Activated T-cell treated with anti-CD3 and anti-CD28 coated beads, Interleukin-2, amount 50 U/mL, for 72 hours (primary cell): Measurements from ENCODE around the gene CDH26. TPM values are rescaled to one million over a fixed set of nuclear protein-coding genes. Genes with fewer than 3 reads are reported as not detected.

Experiments used
- ATAC-seq, 2 donors: fragments of 150-1000 bp; cut with Tn5 transposase; replicated peaks in 1 of 2; 2 replicates each; pipeline ENCODE4 v1.10.0; 2021; ENCODE audit warnings: moderate library complexity in 2 of 2, mild to moderate bottlenecking in 1 of 2
- DNase-seq, 2 donors: peaks; one replicate each; pipeline ENCODE4 v3.0.0; 2021 to 2022; ENCODE audit warnings: mixed read lengths in 1 of 2
- H3K27ac Mint-ChIP-seq: one replicate; pipeline ENCODE4 v1.8.0; 2022; ENCODE audit warnings: mild to moderate bottlenecking, moderate library complexity, mixed read lengths
- H3K27me3 Mint-ChIP-seq: one replicate; pipeline ENCODE4 v1.8.0; 2022; ENCODE audit warnings: low read depth, mixed read lengths
- H3K36me3 Mint-ChIP-seq, 2 donors: one replicate each; pipeline ENCODE4 v1.8.0; 2022; ENCODE audit warnings: mixed read lengths in 2 of 2, mild to moderate bottlenecking in 1 of 2; ENCODE audit not compliant: insufficient read depth in 2 of 2
- H3K4me1 Mint-ChIP-seq: one replicate; pipeline ENCODE4 v1.8.0; 2022; ENCODE audit warnings: low read depth, mixed read lengths
- H3K4me3 Mint-ChIP-seq, 2 donors: one replicate each; pipeline ENCODE4 v1.8.0; 2022; ENCODE audit warnings: mild to moderate bottlenecking in 2 of 2, mixed read lengths in 2 of 2, moderate library complexity in 2 of 2
- H3K9me3 Mint-ChIP-seq, 2 donors: one replicate each; pipeline ENCODE4 v1.8.0; 2022; ENCODE audit warnings: mixed read lengths in 2 of 2
- total RNA-seq, 2 donors: library from RNA; stranded (reverse); gene quantifications; one replicate each; pipeline ENCODE4 v1.2.3, GENCODE V29; 2022

CDH26 gene
- total RNA-seq, 2 donors from 2014 or later, result 2.4 to 3.1 TPM

DNA sequence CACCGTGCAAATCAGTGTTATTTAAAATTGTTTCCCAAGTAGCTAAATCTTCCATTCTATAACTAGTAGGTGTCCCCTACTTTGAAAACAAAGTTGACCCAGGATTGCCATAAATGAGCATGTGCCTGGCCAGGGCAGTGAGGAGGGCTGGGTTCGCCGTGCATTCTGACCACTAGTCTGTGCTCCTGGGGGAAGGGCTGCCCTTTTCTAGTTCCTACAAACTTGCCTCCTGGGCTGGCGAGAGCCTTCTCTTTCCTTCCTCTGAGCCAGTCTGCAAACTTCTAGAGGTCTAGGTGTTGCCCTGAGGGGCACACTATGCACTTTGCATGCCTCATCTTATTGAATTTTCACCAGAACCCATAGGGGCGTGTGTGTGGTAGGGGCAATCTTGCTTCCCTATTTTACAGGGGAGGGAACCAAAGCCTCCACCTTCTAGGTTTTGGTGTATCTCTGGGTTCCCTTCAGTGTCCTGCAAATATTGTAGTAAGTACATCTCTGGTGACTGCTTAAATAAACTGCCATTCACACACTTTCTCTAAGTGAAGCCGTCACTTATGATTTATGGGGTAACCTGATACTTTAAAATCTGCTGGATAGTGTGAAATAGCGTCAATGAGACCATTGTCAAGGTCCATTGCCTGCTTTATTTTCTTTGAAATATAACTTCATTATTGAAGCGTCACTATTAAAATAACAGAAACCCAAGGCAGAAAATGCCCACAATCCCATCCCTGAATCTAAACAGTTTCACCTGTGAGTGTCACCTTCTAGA is 42.2 kb downstream of the CDH26 start:
- H3K27ac Mint-ChIP-seq, result no peak overlapping the region
- H3K36me3 Mint-ChIP-seq, result no peaks in the 10 kb centered on the region
- DNase-seq, result no peak
- no peaks in the 10 kb centered on the region for H3K27me3 Mint-ChIP-seq
- H3K4me1 Mint-ChIP-seq, result no peaks in the 10 kb centered on the region
- ATAC-seq, result no peak
- no peak overlapping the region for H3K4me3 Mint-ChIP-seq
- H3K9me3 Mint-ChIP-seq, result no peaks in the 10 kb centered on the region

DNA sequence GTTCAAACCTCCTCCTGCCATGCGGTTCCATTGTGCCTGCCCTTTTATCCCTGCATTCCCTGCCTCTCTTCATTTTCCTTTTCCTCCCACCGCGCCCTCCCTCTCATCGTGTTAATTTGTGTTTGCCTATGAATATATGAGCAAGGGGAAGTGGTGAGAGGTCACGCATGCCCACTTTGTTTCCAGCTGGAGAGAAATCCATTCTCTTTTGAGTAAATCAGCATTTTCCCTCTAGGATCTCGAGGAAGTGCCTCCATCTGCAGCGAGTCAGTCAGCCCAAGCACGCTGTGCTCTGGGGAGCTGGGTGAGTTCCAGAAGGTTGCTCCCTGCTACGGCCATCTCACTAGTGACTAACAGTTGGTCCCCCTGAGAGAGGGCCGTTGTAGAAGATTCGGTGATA is 42.9 kb downstream of the CDH26 start:
- Mint-ChIP-seq H3K27me3 (no peaks in the 10 kb centered on the region), H3K27ac (no peak overlapping the region), H3K4me3 (no peak overlapping the region), H3K36me3 (no peaks in the 10 kb centered on the region), H3K4me1 (no peaks in the 10 kb centered on the region), H3K9me3 (no peaks in the 10 kb centered on the region)
- DNase-seq (no peak), ATAC-seq (no peak)

DNA sequence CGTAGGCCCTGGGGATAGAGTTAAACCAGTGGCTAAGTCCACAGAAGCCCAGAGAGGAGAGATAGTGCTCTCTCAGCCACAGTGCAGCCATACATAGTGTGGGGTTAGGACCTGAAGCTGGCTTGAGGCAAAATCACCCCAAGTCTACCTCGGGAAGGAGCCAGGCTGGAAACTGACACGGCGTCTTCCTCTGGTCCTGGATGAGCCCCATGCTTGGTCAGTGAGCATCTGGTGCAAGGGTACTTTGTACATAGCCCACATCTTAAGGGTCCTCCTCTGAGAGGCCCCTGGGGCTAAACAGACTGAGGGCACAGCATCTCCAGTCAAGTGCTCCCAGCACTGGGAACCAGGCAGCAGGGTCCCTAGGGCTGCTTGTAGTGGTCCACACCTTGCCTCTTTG is 45.6 kb downstream of the CDH26 start:
- no peaks in the 10 kb centered on the region for H3K4me1 Mint-ChIP-seq
- no peaks in the 10 kb centered on the region for H3K36me3 Mint-ChIP-seq
- no peak for ATAC-seq
- no peaks in the 10 kb centered on the region for H3K9me3 Mint-ChIP-seq
- H3K27ac Mint-ChIP-seq, result no peak overlapping the region
- no peaks in the 10 kb centered on the region for H3K27me3 Mint-ChIP-seq
- H3K4me3 Mint-ChIP-seq, result no peak overlapping the region
- no peak for DNase-seq

DNA sequence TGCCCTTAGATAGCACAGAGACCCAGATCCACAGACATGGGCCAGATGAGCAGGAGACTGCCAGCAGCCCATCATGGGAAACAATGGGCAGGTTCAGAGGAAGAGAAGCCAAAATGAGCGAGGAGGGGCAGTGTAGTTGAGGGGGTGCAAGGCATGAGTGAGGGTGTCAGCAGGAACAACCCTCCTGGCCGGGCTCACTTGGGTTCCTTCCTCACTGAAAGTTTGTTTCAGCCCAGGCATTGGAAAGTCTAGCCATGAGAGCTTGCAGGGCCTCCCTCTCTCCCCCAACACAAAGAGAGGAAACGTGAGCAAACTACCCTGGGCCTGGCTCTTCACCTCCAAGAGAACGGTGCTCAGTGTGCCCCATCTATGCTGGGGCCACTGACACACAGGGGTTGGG is 48.0 kb downstream of the CDH26 start:
- Mint-ChIP-seq H3K9me3 (no peaks in the 10 kb centered on the region), H3K4me1 (peaks cover 10% of the 10 kb centered on the region), H3K27me3 (no peaks in the 10 kb centered on the region), H3K36me3 (no peaks in the 10 kb centered on the region), H3K27ac (no peak overlapping the region), H3K4me3 (no peak overlapping the region)
- DNase-seq (no peak), ATAC-seq (no peak)

DNA sequence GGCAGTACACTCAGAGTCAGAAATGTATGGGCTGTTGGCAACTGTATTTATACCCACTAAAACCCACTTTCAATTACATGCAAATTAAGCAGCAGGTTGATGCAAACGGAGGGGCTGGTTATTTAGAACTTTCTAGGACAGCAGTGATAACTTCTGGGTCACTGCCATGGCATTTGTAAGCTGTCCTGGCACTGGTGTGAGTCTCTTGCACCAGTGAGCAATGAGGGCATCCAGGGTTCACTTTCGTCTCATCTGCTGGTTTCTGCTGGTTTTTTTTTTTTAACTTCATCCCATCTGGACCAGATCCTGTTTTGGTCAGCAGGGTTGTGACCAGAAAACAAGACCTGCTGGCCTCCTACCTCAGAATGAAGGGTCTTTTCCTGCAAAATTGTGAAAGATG is 49.2 kb downstream of the CDH26 start:
- peaks cover 7% of the 10 kb centered on the region for H3K27me3 Mint-ChIP-seq
- peaks cover 22% of the 10 kb centered on the region for H3K4me1 Mint-ChIP-seq
- no peaks in the 10 kb centered on the region for H3K36me3 Mint-ChIP-seq
- H3K9me3 Mint-ChIP-seq, result no peaks in the 10 kb centered on the region
- no peak for ATAC-seq
- no peak overlapping the region for H3K4me3 Mint-ChIP-seq
- H3K27ac Mint-ChIP-seq, result no peak overlapping the region
- DNase-seq, result no peak

DNA sequence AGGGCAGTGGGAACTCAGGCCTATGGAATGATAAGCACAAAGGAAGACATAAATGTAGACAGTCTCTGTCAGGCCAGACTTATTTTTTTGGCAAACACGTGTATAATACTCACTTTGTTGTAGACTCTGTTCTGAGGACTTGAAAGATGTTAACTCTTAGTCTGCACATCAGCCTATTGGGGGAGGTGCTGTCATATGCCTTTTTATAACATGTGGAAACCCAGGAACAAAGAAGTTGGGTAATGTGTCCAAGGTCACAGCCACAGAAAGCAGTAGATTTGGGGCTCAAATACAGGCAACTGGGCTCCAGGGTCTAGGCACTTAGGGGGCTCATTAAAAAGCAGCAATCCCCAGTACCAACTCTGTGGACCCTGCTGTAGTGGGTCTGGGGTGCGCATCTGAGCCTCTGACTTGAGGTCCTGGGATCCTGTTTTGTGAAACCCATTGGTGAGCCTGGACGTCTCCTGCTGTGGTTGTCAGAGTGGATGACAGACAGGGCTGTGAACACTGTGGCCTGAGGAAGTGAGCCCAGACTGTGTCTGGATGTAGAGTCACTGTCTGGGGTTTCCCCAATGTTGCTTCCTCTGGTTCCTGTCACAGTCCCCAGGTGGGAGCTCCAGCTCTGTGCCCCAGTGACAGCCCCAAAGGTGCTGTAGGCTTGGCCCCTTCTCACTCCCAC is 50.0 kb downstream of the CDH26 start:
- H3K27ac Mint-ChIP-seq, result no peak overlapping the region
- ATAC-seq, result peak; percentile 27 to 36
- no peaks in the 10 kb centered on the region for H3K9me3 Mint-ChIP-seq
- peaks cover 7% of the 10 kb centered on the region for H3K27me3 Mint-ChIP-seq
- peaks cover 22% of the 10 kb centered on the region for H3K4me1 Mint-ChIP-seq
- DNase-seq, result no peak
- H3K4me3 Mint-ChIP-seq, result no peak overlapping the region
- no peaks in the 10 kb centered on the region for H3K36me3 Mint-ChIP-seq

DNA sequence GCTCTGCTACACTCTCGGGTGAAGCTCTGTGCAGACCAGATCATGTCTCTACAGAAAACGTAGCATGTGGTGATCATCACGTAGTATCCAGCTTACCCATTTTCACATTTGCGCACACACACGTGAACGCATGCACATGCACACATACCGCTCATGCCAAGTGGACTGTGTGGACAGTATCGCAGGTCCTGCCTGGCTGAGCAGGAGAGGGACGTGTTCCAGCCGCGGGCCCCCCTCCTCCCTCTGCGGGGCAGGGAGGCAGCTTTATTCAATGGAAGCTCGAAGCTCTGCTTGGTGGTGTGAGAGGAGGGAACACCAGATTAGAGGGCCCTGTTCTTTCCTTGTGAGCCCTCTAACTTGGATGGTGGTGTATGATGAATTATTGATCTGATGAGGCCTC is 51.1 kb downstream of the CDH26 start:
- Mint-ChIP-seq H3K4me1 (peaks cover 22% of the 10 kb centered on the region), H3K36me3 (no peaks in the 10 kb centered on the region), H3K27ac (no peak overlapping the region), H3K27me3 (peaks cover 7% of the 10 kb centered on the region), H3K4me3 (no peak overlapping the region), H3K9me3 (no peaks in the 10 kb centered on the region)
- no peak for DNase-seq
- no peak for ATAC-seq

DNA sequence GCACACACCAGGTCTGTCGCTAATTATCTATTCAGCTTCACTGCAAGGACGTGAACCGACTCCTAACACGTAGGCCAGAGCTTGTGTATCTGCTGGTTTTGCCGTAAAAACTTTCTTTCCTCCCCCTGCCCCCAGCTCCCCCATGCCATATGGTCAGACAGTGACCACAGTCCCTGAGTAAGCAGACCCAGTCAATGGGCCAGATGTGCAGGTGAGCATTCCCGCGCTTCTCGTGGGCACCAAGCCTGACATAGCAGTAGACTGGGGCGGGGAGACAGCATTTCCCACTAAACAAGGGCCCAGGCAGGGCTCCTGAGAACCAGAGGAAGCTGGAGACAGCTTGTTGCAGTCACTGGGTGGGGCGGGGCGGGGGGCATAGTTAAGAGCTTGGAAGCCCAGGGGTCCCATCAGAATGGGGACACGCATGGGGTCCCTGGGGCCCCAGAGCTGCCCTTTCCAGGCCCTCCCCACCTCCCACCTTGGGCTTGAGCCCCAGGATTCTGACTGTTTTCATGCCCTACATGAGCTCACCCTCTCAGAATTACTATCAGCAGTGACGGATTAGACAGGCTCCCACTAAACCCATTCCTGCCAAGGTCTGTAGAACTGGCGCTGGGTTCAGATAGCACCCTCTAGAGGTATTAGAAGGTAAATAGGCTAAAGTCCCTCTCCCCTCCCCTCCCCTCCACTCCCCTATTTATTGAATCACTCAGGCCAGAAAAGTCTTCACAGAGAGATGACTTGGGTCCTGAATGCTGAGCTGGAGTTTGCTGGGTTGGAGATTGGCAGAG is 51.8 kb downstream of the CDH26 start:
- no peak for ATAC-seq
- H3K9me3 Mint-ChIP-seq, result no peaks in the 10 kb centered on the region
- H3K36me3 Mint-ChIP-seq, result no peaks in the 10 kb centered on the region
- DNase-seq, result no peak
- H3K27me3 Mint-ChIP-seq, result peaks cover 7% of the 10 kb centered on the region
- no peak overlapping the region for H3K4me3 Mint-ChIP-seq
- no peak overlapping the region for H3K27ac Mint-ChIP-seq
- H3K4me1 Mint-ChIP-seq, result peaks cover 22% of the 10 kb centered on the region

DNA sequence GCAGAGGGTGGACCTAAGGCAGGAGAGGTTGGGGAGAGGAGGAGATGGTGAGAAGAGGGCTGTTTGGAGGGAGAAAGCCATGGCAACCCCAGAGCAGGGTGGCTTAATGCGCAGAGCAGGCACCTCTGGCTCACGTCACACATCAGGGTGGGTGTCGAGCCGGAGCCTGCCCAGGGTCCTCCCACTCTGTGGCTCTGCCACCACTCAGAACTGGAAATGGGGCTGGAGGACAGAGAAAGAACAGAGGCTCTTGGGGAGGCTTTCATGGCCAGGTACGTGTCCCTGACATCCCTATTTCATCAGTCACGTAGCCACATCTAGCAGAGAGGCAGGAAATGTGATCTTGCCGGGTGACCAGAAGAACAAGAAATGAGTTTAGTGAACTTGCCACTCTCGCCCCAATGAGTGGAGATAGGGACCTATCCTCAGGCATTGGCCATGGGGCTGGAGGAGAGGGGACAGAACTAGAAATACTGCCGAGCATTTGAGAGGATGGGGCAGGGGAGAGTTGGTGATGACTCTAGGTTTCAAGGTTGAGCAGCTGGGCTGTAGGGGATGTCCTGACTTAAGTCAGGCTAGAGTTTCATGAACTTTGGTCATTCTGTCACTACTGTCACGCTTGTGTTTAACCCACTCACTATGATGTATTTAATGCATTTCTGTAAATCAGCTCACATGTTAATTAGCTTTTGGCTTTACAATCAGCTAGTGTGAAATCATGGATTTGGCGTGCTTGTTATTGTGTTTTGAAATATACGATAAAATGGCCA is 52.7 kb downstream of the CDH26 start:
- Mint-ChIP-seq H3K27me3 (peaks cover 7% of the 10 kb centered on the region), H3K27ac (no peak overlapping the region), H3K4me3 (peak overlapping the region in 1 of 2 donors; percentile 44), H3K9me3 (no peaks in the 10 kb centered on the region), H3K4me1 (peaks cover 22% of the 10 kb centered on the region), H3K36me3 (no peaks in the 10 kb centered on the region)
- ATAC-seq, result no peak
- no peak for DNase-seq

DNA sequence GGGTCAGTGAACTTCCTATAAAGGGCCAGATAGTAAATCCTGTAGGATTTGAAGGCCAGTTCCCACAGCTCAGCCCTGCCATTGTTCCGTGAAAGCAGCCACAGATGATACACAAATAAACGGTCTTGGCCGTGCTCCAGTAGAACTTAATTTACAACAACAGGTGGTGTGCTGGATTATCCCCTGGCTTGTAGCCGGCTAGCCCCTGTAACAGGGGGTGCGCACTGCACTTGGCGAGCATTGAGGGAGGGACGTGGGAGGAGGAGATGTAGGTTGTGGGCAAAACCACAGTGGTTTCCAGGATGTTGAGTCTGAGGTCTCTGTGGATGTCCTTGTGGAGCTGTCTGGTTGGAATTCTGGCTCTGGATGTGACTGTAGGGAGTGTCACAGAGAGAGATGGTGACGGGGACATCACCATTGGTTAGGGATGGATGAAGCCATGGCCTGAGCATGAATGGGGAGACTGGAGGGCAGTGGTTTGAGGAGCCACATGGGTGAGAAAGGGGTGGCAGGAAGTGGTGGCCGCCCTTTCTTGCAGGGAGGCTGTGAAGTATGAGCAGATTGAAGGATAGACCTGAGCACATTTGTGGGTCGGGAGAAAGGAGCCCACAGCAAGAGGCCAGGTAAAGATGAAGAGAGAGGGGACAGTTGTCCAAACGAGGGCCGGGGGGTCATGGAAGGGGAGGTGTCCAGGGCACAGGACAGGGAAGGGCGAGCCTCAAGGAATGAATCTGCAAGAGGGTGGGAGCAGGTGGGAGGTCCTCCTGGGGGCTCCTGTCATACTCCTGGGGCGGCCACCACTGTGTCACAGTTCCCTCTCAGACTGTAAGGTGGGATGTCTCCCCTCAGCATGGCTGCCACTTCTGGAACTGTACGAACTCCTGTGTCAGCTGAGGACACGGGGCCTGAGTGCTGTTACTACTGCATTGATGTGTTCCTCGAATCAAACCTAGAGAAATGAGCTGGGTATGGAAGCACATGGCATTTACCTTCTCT is 53.6 kb downstream of the CDH26 start:
- Mint-ChIP-seq H3K4me3 (no peak overlapping the region), H3K36me3 (no peaks in the 10 kb centered on the region), H3K27me3 (peaks cover 7% of the 10 kb centered on the region), H3K4me1 (peaks cover 22% of the 10 kb centered on the region), H3K9me3 (peaks cover 0 to 2% of the 10 kb centered on the region in 2 donors), H3K27ac (no peak overlapping the region)
- ATAC-seq (peak; percentile 32 to 39), DNase-seq (no peak)

DNA sequence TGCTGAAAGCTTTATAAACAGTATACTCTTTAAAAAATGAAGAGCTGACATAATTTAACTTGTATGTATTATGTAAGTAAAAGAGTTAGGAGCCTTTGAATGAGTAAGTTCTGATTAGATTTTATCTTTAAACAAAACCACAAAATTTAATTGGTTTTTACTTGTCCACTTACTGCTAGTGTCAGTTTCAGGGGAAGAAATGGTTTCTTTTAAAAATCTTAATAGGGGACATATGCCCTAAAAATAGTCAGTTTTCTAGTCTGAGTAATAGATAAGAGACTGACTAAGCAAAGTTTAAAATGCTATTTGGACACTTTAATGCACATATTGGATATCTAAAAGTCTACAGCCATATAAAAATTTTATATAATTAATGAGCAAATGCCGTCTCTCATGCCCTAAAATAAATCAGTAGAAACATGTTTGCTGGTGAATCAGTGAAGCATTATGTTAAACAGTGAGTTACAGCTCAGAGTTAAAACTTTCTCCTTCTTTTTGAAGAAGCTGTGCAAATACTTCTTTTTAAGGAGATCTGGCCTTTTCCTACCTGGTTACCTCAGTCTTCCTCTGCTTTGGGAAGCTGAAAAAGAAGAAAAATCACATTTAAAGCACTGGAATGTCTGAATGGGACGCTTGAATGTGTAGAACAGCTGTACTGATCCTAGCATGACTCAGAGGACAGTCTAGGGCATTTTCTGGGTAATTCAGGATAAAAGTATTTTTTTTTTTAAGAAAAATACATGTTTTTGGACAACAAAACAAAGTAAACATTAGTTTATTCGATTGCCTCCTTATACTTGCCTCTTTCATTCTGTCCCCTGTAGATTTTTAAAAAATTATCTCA is 55.3 kb downstream of the CDH26 start:
- Mint-ChIP-seq H3K4me1 (peaks cover 22% of the 10 kb centered on the region), H3K27me3 (peaks cover 7% of the 10 kb centered on the region), H3K4me3 (no peak overlapping the region), H3K27ac (no peak overlapping the region), H3K9me3 (peaks cover 0 to 2% of the 10 kb centered on the region in 2 donors), H3K36me3 (peaks cover 0 to 2% of the 10 kb centered on the region in 2 donors)
- no peak for DNase-seq
- no peak for ATAC-seq
